HepG2 (cell line): ENCODE measurements around the gene CD248.

Experiments used
- CTCF ChIP-seq: sonication (generic); formaldehyde crosslinking; IDR thresholded peaks from 2 replicates; pipeline ENCODE4 v1.5.0; 2020; ENCODE audit warnings: mild to moderate bottlenecking, missing genetic modification reagents, moderate library complexity
- MEIS1 ChIP-seq: sonication (generic); formaldehyde crosslinking; IDR thresholded peaks from 2 replicates; pipeline ENCODE4 v1.9.0; 2021; ENCODE audit warnings: mild to moderate bottlenecking, missing genetic modification reagents, moderate library complexity, borderline replicate concordance
- POLR2A ChIP-seq, 2 experiments: IDR thresholded peaks; 2 replicates each; pipeline ENCODE4 v1.6.1; 2011; ENCODE audit warnings: low read depth in 2 of 2, low read length in 2 of 2, mild to moderate bottlenecking in 1 of 2, moderate library complexity in 1 of 2; ENCODE audit not compliant: insufficient read depth in 1 of 2

DNA sequence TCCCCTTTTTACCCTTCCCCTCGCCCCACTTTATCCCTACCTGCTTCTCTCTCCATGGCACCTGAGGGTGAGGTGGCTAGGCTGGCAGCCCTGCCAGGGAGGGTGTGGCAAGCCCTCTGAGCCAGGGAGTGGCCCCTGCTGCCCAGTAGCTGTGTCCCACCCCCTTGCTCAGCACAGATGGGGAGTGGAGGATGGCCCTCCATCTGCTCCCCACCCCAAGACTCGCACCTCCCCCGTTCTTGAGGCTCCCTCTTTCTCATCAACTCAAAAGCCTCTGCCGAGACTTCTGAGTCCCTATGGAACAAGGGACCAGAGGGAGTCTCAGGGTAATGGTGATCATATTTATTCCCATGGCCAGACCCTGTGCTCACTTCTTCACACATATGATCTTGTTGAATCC, 23.5 kb downstream of the CD248 start:
- TF ChIP-seq CTCF (CRISPR knock-in tag) (no peak), POLR2A (IDR thresholded peaks at IDR 0.05; ENCODE audit: insufficient read depth in 1 of 2, low read depth in 2 of 2, low read length in 2 of 2) (no peak), MEIS1 (CRISPR knock-in tag) (no peak)
